GM23338 (cell line): ENCODE data around the gene PTER. TPM values are rescaled to one million over a fixed set of nuclear protein-coding genes. Genes with fewer than 3 reads are reported as not detected.

Experiments used
- ATAC-seq: fragments of 200-7000 bp; cut with Tn5 transposase; 3 replicates; pipeline ENCODE4 v1.9.1; 2020
- DNase-seq: peaks from one replicate; pipeline ENCODE4 v3.0.0-alpha.2; 2015; ENCODE audit warnings: low spot score
- H2AFZ ChIP-seq: fragments of 200-600 bp; sonication (generic); 2 replicates; pipeline ENCODE4 v1.8.0; 2016; ENCODE audit warnings: antibody characterized with exemption, mild to moderate bottlenecking, moderate library complexity
- H3F3A ChIP-seq: fragments of 200-600 bp; sonication (generic); replicated peaks from 2 replicates; pipeline ENCODE4 v1.8.0; 2017; ENCODE audit warnings: antibody characterized with exemption, mixed run types, low read depth
- H3K27ac ChIP-seq: fragments of 200-600 bp; sonication (generic); 2 replicates; pipeline ENCODE4 v1.6.1; 2016; ENCODE audit warnings: low read depth
- H3K27me3 ChIP-seq: fragments of 200-600 bp; sonication (generic); 2 replicates; pipeline ENCODE4 v1.8.0; 2016; ENCODE audit warnings: mild to moderate bottlenecking, mixed run types, moderate library complexity; ENCODE audit not compliant: insufficient read depth
- H3K36me3 ChIP-seq: fragments of 200-600 bp; sonication (generic); 2 replicates; pipeline ENCODE4 v1.8.0; 2016; ENCODE audit warnings: mild to moderate bottlenecking; ENCODE audit not compliant: insufficient read depth
- H3K4me1 ChIP-seq: fragments of 200-600 bp; sonication (generic); 2 replicates; pipeline ENCODE4 v1.8.0; 2016; ENCODE audit warnings: mild to moderate bottlenecking, moderate library complexity; ENCODE audit not compliant: insufficient read depth
- H3K4me2 ChIP-seq: fragments of 200-600 bp; sonication (generic); 2 replicates; pipeline ENCODE4 v1.7.1; 2017; ENCODE audit warnings: mixed run types
- H3K4me3 ChIP-seq: fragments of 200-600 bp; sonication (generic); 2 replicates; pipeline ENCODE4 v1.6.1; 2016; ENCODE audit warnings: mixed run types
- H3K79me2 ChIP-seq: fragments of 200-600 bp; sonication (generic); replicated peaks from 2 replicates; pipeline ENCODE4 v1.8.0; 2017; ENCODE audit warnings: mild to moderate bottlenecking; ENCODE audit not compliant: insufficient read depth
- H3K9me2 ChIP-seq: fragments of 200-600 bp; sonication (generic); 2 replicates; pipeline ENCODE4 v1.8.0; 2017; ENCODE audit not compliant: insufficient read depth
- H4K20me1 ChIP-seq: fragments of 200-600 bp; sonication (generic); replicated peaks from 2 replicates; pipeline ENCODE4 v1.8.0; 2017; ENCODE audit warnings: mild to moderate bottlenecking; ENCODE audit not compliant: insufficient read depth
- H3K27ac Mint-ChIP-seq: 2 replicates; pipeline ENCODE4 v1.8.0; 2020; ENCODE audit warnings: inconsistent platforms, mild to moderate bottlenecking, moderate library complexity, mixed read lengths
- H3K27me3 Mint-ChIP-seq: 3 replicates; pipeline ENCODE4 v1.8.0; 2022; ENCODE audit warnings: low read depth, mild to moderate bottlenecking, moderate library complexity, mixed read lengths, inconsistent platforms; ENCODE audit not compliant: insufficient read depth, poor library complexity
- H3K36me3 Mint-ChIP-seq: 3 replicates; pipeline ENCODE4 v1.8.0; 2021; ENCODE audit warnings: low read depth, mild to moderate bottlenecking, inconsistent platforms, moderate library complexity, mixed read lengths
- H3K4me1 Mint-ChIP-seq: 3 replicates; pipeline ENCODE4 v1.8.0; 2020; ENCODE audit warnings: mild to moderate bottlenecking, inconsistent platforms, mixed read lengths
- H3K4me3 Mint-ChIP-seq: 3 replicates; pipeline ENCODE4 v1.8.0; 2021; ENCODE audit warnings: moderate library complexity, mild to moderate bottlenecking, inconsistent platforms, mixed read lengths
- H3K9me3 Mint-ChIP-seq: 3 replicates; pipeline ENCODE4 v1.8.0; 2020; ENCODE audit warnings: moderate library complexity, mild to moderate bottlenecking, inconsistent platforms, mixed read lengths
- CREB1 ChIP-seq: fragments of 250-450 bp; sonication (Bioruptor Pico); IDR thresholded peaks from 2 replicates; pipeline ENCODE4 v1.5.0; 2020; ENCODE audit warnings: low read depth, mild to moderate bottlenecking, moderate library complexity
- CTCF ChIP-seq, 2 experiments: fragments of 200-600 bp in 1 of 2; sonication (generic) in 1 of 2; conservative IDR thresholded peaks; 2 replicates each; pipeline versions ENCODE4 v1.5.1 to v1.6.1; 2016 to 2017; ENCODE audit warnings: antibody characterized with exemption in 2 of 2, low read depth in 2 of 2, mild to moderate bottlenecking in 2 of 2, moderate library complexity in 1 of 2
- EZH2 ChIP-seq: fragments of 200-600 bp; sonication (generic); IDR thresholded peaks from one replicate; pipeline ENCODE4 v1.8.0; 2017; ENCODE audit warnings: antibody characterized with exemption, mild to moderate bottlenecking, low read depth; ENCODE audit not compliant: unreplicated experiment
- EZH2phosphoT487 ChIP-seq: fragments of 200-600 bp; sonication (generic); IDR thresholded peaks from one replicate; pipeline ENCODE4 v1.8.1; 2018; ENCODE audit warnings: antibody characterized with exemption; ENCODE audit not compliant: unreplicated experiment
- JUNB ChIP-seq: IDR thresholded peaks from one replicate; pipeline ENCODE4 v1.6.1; 2016; ENCODE audit warnings: antibody characterized with exemption; ENCODE audit not compliant: unreplicated experiment
- NANOG ChIP-seq: IDR thresholded peaks from 2 replicates; pipeline ENCODE4 v1.6.1; 2016; ENCODE audit warnings: antibody characterized with exemption, borderline replicate concordance
- POLR2AphosphoS5 ChIP-seq: IDR thresholded peaks from 2 replicates; pipeline ENCODE4 v1.6.1; 2016; ENCODE audit warnings: antibody characterized with exemption, low read depth
- REST ChIP-seq: IDR thresholded peaks from one replicate; pipeline ENCODE4 v1.6.1; 2018; ENCODE audit warnings: antibody characterized with exemption; ENCODE audit not compliant: unreplicated experiment
- STAT1 ChIP-seq: IDR thresholded peaks from one replicate; pipeline ENCODE4 v1.6.1; 2016; ENCODE audit warnings: antibody characterized with exemption; ENCODE audit not compliant: unreplicated experiment
- ZNF114 ChIP-seq: fragments of 250-450 bp; sonication (Bioruptor Pico); IDR thresholded peaks from 2 replicates; pipeline ENCODE4 v1.5.0; 2020; ENCODE audit warnings: mild to moderate bottlenecking, moderate library complexity
- polyA plus RNA-seq: library from polyadenylated mRNA; unstranded; fragments of >200 nt; fragmentation: Nextera tagmentation; extraction: Ambion mirVana; gene quantifications from 2 replicates; pipeline ENCODE4 v1.2.1, GENCODE V29; 2016
- total RNA-seq: library from RNA; depleted of rRNA; stranded (reverse); fragments of >200 nt; shearing (Covaris generic); gene quantifications from 2 replicates; pipeline ENCODE4 v1.2.3, GENCODE V29; 2014

Gene PTER
- total and polyA plus RNA-seq, 2 experiments from 2014 or later = 4.8 to 4.9 TPM

GRCh38 chr10:16529853-16530252, 93.0 kb downstream of the PTER start (continued):
- TF ChIP-seq CREB1 = no peak
- no peak for TF ChIP-seq POLR2AphosphoS5
- TF ChIP-seq EZH2 = no peak
- TF ChIP-seq JUNB = no peak
- no peak for TF ChIP-seq NANOG
- TF ChIP-seq ZNF114 (CRISPR knock-in tag) = no peak

- TF ChIP-seq ZNF114 (CRISPR knock-in tag) = no peak
- TF ChIP-seq EZH2phosphoT487 = no peak
- no peak for TF ChIP-seq JUNB
- no peak for TF ChIP-seq CTCF (conservative IDR thresholded peaks at IDR 0.05; ENCODE audit: low read depth in 2 of 2)
- TF ChIP-seq CREB1 = no peak
- TF ChIP-seq POLR2AphosphoS5 = no peak
- TF ChIP-seq NANOG = no peak
- no peak for TF ChIP-seq STAT1
- TF ChIP-seq REST = no peak
- ATAC-seq = no peak
- H3F3A ChIP-seq = no peaks in the 10 kb centered on the region
- DNase-seq = no peak
- no peaks in the 10 kb centered on the region for H3K9me2 ChIP-seq
- no peak overlapping the region for H3K4me2 ChIP-seq
- no peak overlapping the region for H2AFZ ChIP-seq
- no peaks in the 10 kb centered on the region for H3K4me1 ChIP-seq
- H3K27me3 Mint-ChIP-seq = peaks cover 2% of the 10 kb centered on the region
- H3K79me2 ChIP-seq = no peaks in the 10 kb centered on the region
- H3K36me3 Mint-ChIP-seq = no peaks in the 10 kb centered on the region
- H3K4me1 Mint-ChIP-seq = no peaks in the 10 kb centered on the region
- no peaks in the 10 kb centered on the region for H3K9me3 Mint-ChIP-seq
- no peaks in the 10 kb centered on the region for H4K20me1 ChIP-seq
- no peaks in the 10 kb centered on the region for H3K27me3 ChIP-seq
- no peak overlapping the region for H3K27ac ChIP-seq
- no peak overlapping the region for H3K4me3 Mint-ChIP-seq
- no peak overlapping the region for H3K4me3 ChIP-seq
- H3K27ac Mint-ChIP-seq = no peak overlapping the region
- no peaks in the 10 kb centered on the region for H3K36me3 ChIP-seq
Observed at GRCh38 chr10:16536155-16536554, 99.3 kb downstream of the PTER start.
